HL-60 (cell line): Measurements from ENCODE around the gene GAA.

Experiments used
- DNase-seq, 2 experiments: peaks; one replicate each; pipeline ENCODE4 v3.0.0-alpha.2; 2010 to 2020; ENCODE audit warnings: low read depth in 1 of 2, low spot score in 1 of 2
- H3K27ac ChIP-seq: fragments of 250-450 bp; sonication (Bioruptor Pico); replicated peaks from 2 replicates; pipeline ENCODE4 v1.5.1; 2020; ENCODE audit warnings: mild to moderate bottlenecking, moderate library complexity
- H3K27me3 ChIP-seq: fragments of 250-450 bp; sonication (Bioruptor Pico); 2 replicates; pipeline ENCODE4 v1.5.1; 2021; ENCODE audit warnings: mild to moderate bottlenecking, moderate library complexity; ENCODE audit not compliant: insufficient read depth, poor library complexity, severe bottlenecking
- H3K4me3 ChIP-seq: replicated peaks from 2 replicates; pipeline ENCODE4 v1.5.1; 2011; ENCODE audit warnings: mild to moderate bottlenecking, control low read depth, low read length; ENCODE audit not compliant: insufficient read depth
- CTCF ChIP-seq: IDR thresholded peaks from one replicate; pipeline ENCODE4 v1.5.1; 2011; ENCODE audit warnings: low read length, control low read depth, inconsistent platforms; ENCODE audit not compliant: insufficient read depth
- GABPA ChIP-seq: IDR thresholded peaks from 2 replicates; pipeline ENCODE4 v1.6.1; 2012; ENCODE audit warnings: low read depth
- POLR2AphosphoS5 ChIP-seq: IDR thresholded peaks from 2 replicates; pipeline ENCODE4 v1.6.1; 2012; ENCODE audit warnings: low read depth
- REST ChIP-seq: IDR thresholded peaks from 2 replicates; pipeline ENCODE4 v1.6.1; 2012; ENCODE audit warnings: low read depth; ENCODE audit not compliant: insufficient replicate concordance
- SPI1 ChIP-seq: IDR thresholded peaks from 2 replicates; pipeline ENCODE4 v1.6.1; 2012; ENCODE audit warnings: low read depth, mild to moderate bottlenecking, borderline replicate concordance

Gene GAA

DNA sequence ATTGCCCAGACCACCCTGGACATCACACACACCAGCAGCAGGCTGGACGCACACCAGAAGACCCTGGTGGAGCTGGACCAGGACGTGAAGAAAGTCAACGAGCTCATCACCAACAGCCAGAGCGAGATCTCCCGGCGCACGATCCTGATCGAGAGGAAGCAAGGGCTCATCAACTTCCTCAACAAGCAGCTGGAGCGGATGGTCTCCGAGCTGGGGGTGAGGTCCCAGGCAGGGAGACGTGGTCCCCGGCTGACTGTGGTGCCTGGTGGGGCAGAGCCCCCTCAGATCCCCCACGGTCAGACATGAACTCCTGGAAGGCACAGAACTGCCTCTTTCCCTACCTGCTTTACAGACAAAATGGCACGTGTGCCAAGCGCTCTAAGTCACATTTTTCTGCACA is 16.6 kb upstream of the GAA start:
- Histone ChIP-seq H3K27me3 (no peaks in the 10 kb centered on the region), H3K4me3 (no peak overlapping the region), H3K27ac (no peak overlapping the region)
- TF ChIP-seq CTCF, result no peak
- TF ChIP-seq SPI1, result no peak
- TF ChIP-seq POLR2AphosphoS5, result no peak
- TF ChIP-seq REST, result no peak
- TF ChIP-seq GABPA, result no peak
- no peak for DNase-seq

- TF ChIP-seq CTCF (no peak), REST (no peak), SPI1 (no peak), GABPA (no peak), POLR2AphosphoS5 (no peak)
- no peaks in the 10 kb centered on the region for H3K27me3 ChIP-seq
- no peak for DNase-seq
- H3K27ac ChIP-seq, result no peak overlapping the region
- no peak overlapping the region for H3K4me3 ChIP-seq
Measured at GRCh38 chr17:80086081-80086480, 15.3 kb upstream of the GAA start.

GRCh38 chr17:80086616-80087015 is 14.8 kb upstream of the GAA start:
- no peak overlapping the region for H3K27ac ChIP-seq
- TF ChIP-seq REST, result no peak
- TF ChIP-seq GABPA, result no peak
- TF ChIP-seq POLR2AphosphoS5, result no peak
- no peak for TF ChIP-seq CTCF
- no peak for TF ChIP-seq SPI1
- no peak for DNase-seq
- H3K4me3 ChIP-seq, result no peak overlapping the region
- no peaks in the 10 kb centered on the region for H3K27me3 ChIP-seq
